ENCODE measurements around the gene HAS3.
"Not testable (repeated sequence)": the region's sequence is repeated elsewhere in the genome, so short reads cannot be mapped to it uniquely, and the experiment has no call there.

HAS3 gene

DNA sequence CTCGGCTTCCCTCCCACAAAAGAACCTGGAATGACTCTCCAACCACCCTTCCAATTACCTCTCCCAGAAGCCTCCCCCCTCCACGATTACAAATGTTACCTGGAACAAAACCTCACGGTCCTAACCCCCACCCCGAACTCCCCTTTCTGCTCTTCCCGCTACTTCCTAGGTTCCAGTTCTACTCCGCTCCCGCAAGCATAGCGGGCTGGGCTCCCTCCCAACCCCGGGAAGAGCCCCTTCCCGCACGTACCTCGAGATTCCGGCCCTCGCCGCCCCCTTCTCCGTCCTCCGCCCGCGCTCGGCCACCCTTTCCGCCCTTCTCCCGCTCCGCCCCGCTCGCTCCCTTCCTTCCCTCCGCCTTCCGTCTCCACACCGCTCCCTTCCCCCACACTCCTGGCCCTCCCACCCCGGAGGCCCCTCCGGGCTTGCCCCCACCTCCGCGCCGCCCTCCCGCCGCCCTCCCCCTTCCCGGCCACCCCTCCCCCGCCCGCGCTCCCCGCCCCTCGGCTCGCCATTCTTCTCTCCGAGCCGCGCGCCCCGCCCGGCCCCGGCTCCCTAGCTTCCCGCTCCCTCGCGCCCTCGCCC lies 26.5 kb downstream of the HAS3 start:
- H3K79me2 ChIP-seq = peaks cover 16% of the 10 kb centered on the region
- H3K36me3 ChIP-seq (ENCODE audit: control insufficient read depth, insufficient read depth, low read length) = no peaks in the 10 kb centered on the region
- peaks cover 7% of the 10 kb centered on the region for H3K4me1 ChIP-seq
- peak overlapping the region; percentile 98 for H2AFZ ChIP-seq
- H3K9ac ChIP-seq = peak overlapping the region; percentile 13
- peak overlapping the region; percentile 92 for H3K4me3 ChIP-seq (ENCODE audit: low read depth, low read length)
- H3K9me3 ChIP-seq (ENCODE audit: control insufficient read depth, low read length) = no peaks in the 10 kb centered on the region
- H3K27me3 ChIP-seq (ENCODE audit: control insufficient read depth, insufficient read depth, low read length) = no peaks in the 10 kb centered on the region
- H3K4me2 ChIP-seq (ENCODE audit: low read length) = peak overlapping the region; percentile 64
- TF ChIP-seq, protein P1, sequence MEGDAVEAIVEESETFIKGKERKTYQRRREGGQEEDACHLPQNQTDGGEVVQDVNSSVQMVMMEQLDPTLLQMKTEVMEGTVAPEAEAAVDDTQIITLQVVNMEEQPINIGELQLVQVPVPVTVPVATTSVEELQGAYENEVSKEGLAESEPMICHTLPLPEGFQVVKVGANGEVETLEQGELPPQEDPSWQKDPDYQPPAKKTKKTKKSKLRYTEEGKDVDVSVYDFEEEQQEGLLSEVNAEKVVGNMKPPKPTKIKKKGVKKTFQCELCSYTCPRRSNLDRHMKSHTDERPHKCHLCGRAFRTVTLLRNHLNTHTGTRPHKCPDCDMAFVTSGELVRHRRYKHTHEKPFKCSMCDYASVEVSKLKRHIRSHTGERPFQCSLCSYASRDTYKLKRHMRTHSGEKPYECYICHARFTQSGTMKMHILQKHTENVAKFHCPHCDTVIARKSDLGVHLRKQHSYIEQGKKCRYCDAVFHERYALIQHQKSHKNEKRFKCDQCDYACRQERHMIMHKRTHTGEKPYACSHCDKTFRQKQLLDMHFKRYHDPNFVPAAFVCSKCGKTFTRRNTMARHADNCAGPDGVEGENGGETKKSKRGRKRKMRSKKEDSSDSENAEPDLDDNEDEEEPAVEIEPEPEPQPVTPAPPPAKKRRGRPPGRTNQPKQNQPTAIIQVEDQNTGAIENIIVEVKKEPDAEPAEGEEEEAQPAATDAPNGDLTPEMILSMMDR (IDR thresholded peaks at IDR 0.05) = no peak
- H3K27ac ChIP-seq = peak overlapping the region; percentile 73

- peaks cover 7% of the 10 kb centered on the region for H3K4me1 ChIP-seq
- H3K79me2 ChIP-seq = peaks cover 16% of the 10 kb centered on the region
- H3K4me3 ChIP-seq (ENCODE audit: low read depth, low read length) = peak within 1 kb of the TSS; percentile 92
- peak within 1 kb of the TSS; percentile 98 for H2AFZ ChIP-seq
- H3K9ac ChIP-seq = peak within 1 kb of the TSS; percentile 88
- H3K9me3 ChIP-seq (ENCODE audit: control insufficient read depth, low read length) = no peaks in the 10 kb centered on the region
- peak within 1 kb of the TSS; percentile 92 for H3K4me2 ChIP-seq (ENCODE audit: low read length)
- TF ChIP-seq, protein P1 (IDR thresholded peaks at IDR 0.05) = no peak
- H3K36me3 ChIP-seq (ENCODE audit: control insufficient read depth, insufficient read depth, low read length) = no peaks in the 10 kb centered on the region
- H3K27ac ChIP-seq = peak within 1 kb of the TSS; percentile 73
- H3K27me3 ChIP-seq (ENCODE audit: control insufficient read depth, insufficient read depth, low read length) = no peaks in the 10 kb centered on the region
Observed at GRCh38 chr16:69132424-69133252, 27.2 kb downstream of the HAS3 start, which contains the start of the genes CHTF8 and UTP4. Gene CHTF8 (minus strand): TSS chr16:69132588. CDS start chr16:69121458, 11,130 bp downstream. Gene UTP4 (plus strand): TSS chr16:69132649. CDS start chr16:69133460, 811 bp downstream.

GRCh38 chr16:69133373-69133954 lies 28.0 kb downstream of the HAS3 start:
- Histone ChIP-seq H3K9ac (no peak overlapping the region), H3K27ac (no peak overlapping the region)
- TF ChIP-seq, protein P1 (IDR thresholded peaks at IDR 0.05) = no peak

GRCh38 chr16:69138608-69139007 lies 33.2 kb downstream of the HAS3 start:
- Histone ChIP-seq H3K4me3 (ENCODE audit: low read depth, low read length) (no peak overlapping the region), H3K4me1 (no peaks in the 10 kb centered on the region), H2AFZ (no peak overlapping the region), H3K79me2 (peaks cover 10% of the 10 kb centered on the region), H3K27me3 (ENCODE audit: control insufficient read depth, insufficient read depth, low read length) (no peaks in the 10 kb centered on the region), H3K4me2 (ENCODE audit: low read length) (no peak overlapping the region), H3K9me3 (ENCODE audit: control insufficient read depth, low read length) (no peaks in the 10 kb centered on the region), H3K36me3 (ENCODE audit: control insufficient read depth, insufficient read depth, low read length) (no peaks in the 10 kb centered on the region), H3K9ac (no peak overlapping the region), H3K27ac (no peak overlapping the region)
- TF ChIP-seq, protein P1 (IDR thresholded peaks at IDR 0.05) = no peak

More at GRCh38 chr16:69133373-69133954, 28.0 kb downstream of the HAS3 start:
- H3K4me3 ChIP-seq (ENCODE audit: low read depth, low read length) = peak overlapping the region; percentile 89
- H3K27me3 ChIP-seq (ENCODE audit: control insufficient read depth, insufficient read depth, low read length) = no peaks in the 10 kb centered on the region
- H3K9me3 ChIP-seq (ENCODE audit: control insufficient read depth, low read length) = no peaks in the 10 kb centered on the region
- H3K36me3 ChIP-seq (ENCODE audit: control insufficient read depth, insufficient read depth, low read length) = no peaks in the 10 kb centered on the region
- peaks cover 7% of the 10 kb centered on the region for H3K4me1 ChIP-seq
- peaks cover 18% of the 10 kb centered on the region for H3K79me2 ChIP-seq
- peak overlapping the region; percentile 98 for H2AFZ ChIP-seq
- H3K4me2 ChIP-seq (ENCODE audit: low read length) = peak overlapping the region; percentile 92

- not testable (repeated sequence) for H3K9ac ChIP-seq; H2AFZ ChIP-seq; H3K4me1 ChIP-seq; H3K9me3 ChIP-seq (ENCODE audit: control insufficient read depth, low read length); H3K79me2 ChIP-seq; H3K4me3 ChIP-seq (ENCODE audit: low read depth, low read length); H3K36me3 ChIP-seq (ENCODE audit: control insufficient read depth, insufficient read depth, low read length); H3K27ac ChIP-seq; H3K4me2 ChIP-seq (ENCODE audit: low read length); H3K27me3 ChIP-seq (ENCODE audit: control insufficient read depth, insufficient read depth, low read length)
Observed at GRCh38 chr16:69139464-69139863, 34.0 kb downstream of the HAS3 start.
